DMS53 treated with DMSO at 0.1 percent for 48 hours (cell line): ENCODE results near the gene BAIAP2L1.
A peak's percentile ranks its signal among the peaks of the same experiment; 100 is the strongest.

Experiments
- DNase-seq: peaks from one replicate; lab custom pipeline; 2025; ENCODE audit not compliant: unreplicated experiment; lab: John Stamatoyannopoulos, UW

The BAIAP2L1 gene

DNA sequence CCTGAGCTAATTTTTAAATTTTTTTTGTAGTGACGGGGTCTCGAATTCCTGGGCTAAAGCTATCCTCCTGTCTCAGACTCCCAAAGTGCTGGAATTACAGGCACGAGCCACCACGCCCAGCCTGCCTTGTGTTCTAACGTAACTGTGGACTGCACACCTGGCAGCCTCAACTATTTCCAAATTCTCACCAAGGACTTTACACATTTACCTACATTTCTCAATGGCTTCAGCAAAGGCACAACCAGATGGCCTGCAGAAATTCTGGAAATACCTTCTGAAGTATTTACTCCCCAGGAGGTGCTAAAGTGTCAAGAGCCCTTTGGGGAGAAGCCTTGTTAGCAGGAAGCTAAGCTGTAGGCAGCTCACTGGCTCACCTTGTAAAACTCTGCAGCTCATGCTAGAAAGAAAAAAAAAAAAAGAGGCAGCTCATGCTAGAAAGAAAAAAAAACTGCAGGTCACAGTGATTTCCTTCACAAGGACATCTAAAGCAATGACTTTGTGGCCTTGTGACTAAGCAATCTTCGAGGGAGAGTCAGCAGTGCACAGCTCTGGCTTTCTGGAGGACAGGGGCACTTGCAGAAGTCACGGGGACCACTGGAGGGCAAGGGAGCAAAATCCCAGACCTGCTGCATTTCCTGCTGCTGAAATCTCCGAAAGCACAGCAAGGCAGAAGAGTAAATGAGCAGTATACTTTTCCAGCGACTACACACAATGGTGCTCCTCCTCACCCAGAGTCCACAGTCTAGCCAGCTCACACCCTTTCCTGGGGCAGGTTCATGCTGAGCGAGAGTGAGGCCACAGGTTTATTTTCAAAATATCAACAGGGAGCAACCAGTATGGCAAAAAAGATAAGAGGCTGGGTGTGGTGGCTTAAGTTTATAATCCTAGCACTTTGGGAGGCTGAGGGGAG is 40.4 kb downstream of the BAIAP2L1 start:
- DNase-seq, result no peak

DNA sequence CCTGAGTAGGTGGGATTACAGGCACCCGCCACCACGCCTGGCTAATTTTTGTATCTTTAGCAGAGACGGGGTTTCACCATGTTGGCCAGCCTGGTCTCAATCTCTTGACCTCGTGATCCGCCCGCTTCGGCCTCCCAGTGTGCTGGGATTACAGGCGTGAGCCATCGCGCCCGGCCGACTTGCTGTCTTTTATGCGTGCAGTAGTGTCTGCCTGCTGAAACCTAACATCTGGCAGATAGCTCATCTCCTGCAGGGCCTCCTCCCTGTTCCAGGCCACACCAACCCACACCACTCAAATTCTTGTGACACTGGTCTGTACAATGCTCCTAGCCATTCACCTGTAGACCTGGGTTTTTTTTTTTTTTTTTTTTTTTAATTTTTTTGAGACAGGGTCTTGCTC is 41.5 kb downstream of the BAIAP2L1 start:
- DNase-seq, result no peak

DNA sequence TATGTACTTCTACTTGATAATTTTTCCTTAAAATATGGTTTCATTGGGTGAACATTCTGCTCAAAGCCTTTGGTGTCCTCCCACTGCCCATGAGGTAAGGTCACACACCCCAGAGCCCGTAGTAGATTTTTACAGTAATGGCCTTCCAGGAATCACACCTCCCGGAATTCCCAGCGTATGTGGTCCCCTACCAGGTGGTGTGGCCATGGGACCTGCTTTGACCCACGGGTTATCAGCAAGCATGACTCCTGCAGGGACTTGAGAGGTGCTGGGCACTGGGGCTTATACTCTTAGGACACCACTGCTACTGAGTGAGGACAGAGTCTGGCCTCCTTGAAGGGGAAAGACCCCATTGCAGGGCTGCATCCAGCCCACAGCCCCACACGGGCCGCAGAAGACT is 42.2 kb downstream of the BAIAP2L1 start:
- no peak for DNase-seq

DNA sequence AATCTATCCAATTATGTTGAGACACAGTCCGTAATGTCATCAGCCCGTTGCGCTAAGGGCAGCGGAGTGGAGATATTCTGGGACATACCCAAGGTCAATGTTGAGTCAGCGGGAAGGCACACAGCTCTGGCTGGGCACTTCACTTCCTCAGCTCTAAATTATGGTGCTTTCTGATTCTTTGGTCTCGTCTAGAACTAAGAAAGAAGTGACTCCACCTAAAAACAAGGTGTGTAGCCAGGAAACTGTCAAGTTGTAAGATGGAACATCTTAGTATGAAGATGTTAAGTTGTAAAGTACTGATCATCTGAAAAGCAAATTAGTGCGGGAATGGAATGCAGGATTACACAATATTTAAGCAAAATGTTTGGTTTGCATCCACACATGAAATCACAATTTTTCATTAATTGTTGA is 43.1 kb downstream of the BAIAP2L1 start:
- no peak for DNase-seq

DNA sequence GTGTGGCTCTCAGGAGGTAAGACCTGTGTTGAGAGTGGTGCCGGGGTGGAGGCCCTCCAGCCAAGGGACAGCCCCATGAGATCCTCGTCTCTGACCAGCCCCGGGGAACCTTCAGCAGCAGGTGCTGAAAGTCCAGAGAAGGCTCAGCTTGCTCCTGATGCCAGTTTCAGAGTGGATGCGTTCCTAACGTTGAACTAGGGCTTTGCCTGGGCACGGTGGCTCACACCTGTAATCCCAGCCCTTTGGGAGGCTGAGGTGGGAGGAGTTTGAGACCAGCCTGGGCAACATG is 45.7 kb downstream of the BAIAP2L1 start:
- no peak for DNase-seq

DNA sequence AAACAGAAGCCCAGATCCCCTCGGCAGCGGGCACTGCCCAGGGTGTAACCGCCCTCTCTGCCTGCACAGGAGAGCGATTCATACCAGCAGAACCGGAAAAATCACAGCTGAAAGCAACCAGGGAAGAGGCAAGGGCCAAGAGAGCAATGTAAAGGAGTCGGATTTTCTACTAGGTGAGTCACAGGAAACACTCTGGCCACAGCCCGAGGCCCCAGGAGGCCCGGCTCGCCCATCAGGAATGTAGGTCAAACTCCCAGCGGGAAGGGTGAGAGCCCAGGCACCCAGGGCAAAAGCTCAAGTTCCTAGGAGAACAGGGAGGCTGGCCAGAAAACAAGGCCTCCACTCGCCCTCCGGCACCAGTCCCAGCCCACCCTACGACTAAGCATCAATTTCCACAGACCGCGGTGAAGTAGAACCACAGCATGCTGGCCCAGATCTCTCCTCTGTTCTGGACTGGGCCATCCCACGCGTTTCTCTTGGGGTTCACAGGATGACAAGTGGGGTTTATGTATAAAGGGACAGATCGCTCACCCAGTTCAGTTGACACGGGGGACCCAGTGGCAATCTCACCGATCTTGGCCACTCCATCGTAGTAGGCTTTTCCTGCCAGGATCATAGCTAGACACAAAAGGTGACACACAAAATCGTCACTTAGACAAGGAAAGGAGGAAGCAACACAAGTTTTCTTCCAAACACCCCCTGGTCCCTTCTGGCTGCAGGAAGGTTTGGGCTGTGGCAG is 46.2 kb downstream of the BAIAP2L1 start:
- DNase-seq, result peak; percentile 69

DNA sequence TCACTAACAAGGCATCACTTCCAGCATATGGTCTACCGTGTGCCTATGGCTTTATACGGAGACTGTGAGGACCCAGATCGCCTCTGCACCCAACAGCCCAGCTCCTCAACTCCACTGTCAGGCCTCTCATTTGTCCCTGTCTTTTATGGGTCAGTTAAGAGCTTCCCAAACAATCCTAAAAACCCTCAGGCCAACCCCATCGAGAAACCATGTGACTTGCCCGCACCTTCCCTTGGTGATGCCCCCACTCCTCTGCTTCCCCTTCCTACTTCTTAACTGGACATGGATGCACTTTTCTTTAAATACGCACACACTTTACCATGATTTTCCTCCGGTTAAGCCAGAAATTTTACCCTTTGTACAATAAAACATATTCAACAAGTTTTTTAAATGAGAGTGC is 46.8 kb downstream of the BAIAP2L1 start:
- DNase-seq, result no peak

DNA sequence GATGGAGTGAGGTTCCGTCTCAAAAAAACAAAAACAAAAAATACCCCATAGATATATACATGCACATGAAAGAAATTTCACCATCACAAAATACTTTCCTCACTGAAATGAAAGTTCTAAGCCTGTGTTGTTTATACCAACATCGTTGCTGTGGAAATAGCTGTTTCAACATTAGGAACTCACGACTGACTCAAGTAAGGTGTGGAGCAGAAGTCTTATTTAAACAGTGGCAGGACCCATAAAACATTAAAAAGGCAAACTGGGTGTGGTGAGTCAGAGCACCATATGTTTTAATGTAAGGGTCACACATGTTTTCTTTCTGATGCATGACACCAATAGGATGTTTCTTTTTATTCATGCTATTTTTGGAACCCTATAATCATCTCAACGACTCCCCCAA is 48.3 kb downstream of the BAIAP2L1 start:
- DNase-seq, result peak; percentile 11

DNA sequence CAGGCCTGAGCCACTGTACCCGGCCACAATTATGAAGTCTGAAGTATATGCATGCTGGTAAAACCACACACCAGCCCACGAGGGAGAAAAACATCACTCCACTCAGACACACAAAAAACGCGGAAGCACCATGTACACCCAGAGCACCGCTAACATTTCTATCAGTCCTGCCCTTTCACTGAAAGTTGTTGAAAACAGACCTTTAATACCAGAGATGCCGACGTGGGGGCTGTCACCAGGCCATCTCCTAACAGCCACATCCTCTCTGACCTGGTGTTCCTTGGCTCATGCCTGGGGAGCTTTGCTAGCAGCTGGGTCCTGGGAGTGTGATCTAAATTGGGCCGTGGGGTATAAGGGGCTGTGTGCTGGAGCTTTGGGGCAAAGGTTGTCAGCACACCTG is 49.8 kb downstream of the BAIAP2L1 start:
- DNase-seq, result no peak

DNA sequence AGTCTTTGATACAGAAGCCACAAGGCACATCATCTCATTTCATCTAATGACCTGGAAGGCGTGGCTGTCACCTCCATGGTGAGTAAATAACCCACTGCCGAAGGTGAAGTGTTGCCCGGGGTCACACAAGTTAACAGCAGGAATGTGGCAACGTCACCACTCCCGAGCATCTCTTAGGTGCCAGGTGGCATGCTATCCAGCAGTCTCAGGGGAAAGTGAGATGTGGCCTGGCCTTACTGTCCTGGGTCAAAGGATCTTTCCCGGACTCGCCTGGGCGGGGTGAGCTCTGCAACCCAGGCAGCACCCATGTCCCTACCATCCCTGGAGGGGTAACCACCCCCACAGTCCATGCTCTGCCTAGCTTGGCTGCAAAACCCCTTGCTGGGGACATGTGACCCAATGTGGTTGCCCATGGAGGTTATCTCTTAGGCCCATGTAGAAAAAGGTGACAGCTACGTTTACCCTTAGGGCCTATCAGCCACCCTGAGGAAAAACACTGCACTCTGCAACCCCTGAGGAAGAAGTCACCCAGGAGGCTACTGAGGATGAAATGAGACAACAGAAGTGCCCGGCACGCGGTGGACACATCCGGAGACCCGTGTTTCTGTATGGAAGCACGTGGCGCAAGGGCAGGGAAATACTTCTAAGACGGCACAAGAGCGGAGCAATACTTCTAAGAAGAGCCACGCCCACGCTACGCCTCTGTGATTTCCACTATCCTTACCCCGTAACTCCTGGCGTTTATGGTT is 52.0 kb downstream of the BAIAP2L1 start:
- no peak for DNase-seq

DNA sequence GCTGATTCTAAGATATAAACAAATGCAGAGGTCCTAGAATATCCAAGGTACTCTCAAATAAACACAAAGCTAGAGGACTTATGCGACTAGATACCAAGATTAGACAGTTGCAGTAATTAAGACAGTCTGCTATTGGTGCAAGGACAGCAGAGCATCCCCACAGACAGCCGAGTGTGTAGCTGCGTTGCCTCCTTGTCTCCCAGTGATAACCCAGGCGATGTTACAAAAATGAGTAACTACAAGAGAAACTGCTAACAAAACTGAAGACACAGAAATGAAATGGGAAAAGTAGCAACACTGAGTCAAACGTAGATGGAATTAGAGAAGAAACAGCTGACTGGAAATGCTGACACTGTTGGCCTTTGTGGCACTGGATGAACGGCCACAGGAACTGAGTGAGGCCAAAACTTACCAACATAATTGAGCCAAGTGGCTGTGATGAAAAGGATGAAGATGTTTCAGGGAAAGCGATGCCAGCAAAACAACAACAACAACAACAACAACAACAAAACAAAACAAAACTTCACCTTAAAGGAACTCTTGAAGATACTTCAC is 54.3 kb downstream of the BAIAP2L1 start:
- DNase-seq, result no peak

DNA sequence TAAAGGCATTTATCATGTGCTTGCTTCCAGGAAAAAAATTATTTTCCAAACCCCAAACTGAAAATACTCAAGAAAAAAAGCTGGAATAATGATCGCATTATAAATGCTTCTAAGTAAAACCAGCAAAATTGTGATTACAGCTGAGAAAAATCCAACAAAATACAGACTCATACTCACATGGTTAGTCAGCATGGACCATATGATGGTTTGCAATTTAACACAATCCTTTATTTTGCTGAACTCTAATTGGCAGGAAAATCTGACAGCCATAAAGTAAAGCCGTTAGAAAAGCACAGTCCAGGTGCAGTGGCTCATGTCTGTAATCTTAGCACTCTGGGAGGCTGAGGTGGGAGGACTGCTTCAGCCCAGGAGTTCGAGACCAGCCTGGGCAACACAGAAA is 59.8 kb downstream of the BAIAP2L1 start:
- DNase-seq, result no peak

DNA sequence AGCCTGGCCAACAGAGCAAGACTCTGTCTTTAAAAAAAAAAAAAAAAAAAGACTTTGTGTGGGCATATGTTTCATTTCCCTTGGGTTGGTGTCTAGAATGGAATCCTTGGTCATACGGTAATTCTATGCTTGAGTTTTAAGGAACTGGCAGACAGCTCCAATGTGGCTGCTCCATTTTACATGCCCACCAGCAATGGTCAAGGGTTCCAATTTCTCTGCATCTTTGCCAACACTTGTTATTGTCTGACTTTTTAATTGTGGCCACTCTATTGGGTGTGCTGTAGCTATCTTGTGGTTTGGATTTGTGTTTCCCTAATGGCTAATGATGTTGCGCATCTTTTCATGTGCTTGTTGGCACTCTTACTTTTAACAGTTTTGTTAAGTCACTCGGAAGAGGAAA is 61.8 kb downstream of the BAIAP2L1 start:
- DNase-seq, result no peak

DNA sequence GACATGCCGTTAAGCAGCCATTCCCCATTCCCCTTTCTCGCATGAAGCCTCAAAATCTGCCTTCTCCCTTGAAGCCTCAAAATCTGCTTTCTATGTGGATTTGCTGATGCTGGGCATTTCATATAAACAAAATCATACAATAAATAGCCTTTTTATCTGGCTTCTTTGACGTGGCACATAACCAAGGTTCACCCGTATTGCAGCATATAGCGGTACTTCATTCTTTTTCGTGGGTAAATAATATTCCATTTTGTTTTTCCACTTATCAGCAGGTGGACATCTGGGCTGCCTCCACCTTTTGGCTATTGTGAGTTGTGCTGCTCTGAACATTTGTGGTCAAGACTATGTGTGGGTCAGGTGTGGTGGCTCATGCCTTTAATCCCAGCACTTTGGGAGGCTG is 62.4 kb downstream of the BAIAP2L1 start:
- DNase-seq, result no peak

DNA sequence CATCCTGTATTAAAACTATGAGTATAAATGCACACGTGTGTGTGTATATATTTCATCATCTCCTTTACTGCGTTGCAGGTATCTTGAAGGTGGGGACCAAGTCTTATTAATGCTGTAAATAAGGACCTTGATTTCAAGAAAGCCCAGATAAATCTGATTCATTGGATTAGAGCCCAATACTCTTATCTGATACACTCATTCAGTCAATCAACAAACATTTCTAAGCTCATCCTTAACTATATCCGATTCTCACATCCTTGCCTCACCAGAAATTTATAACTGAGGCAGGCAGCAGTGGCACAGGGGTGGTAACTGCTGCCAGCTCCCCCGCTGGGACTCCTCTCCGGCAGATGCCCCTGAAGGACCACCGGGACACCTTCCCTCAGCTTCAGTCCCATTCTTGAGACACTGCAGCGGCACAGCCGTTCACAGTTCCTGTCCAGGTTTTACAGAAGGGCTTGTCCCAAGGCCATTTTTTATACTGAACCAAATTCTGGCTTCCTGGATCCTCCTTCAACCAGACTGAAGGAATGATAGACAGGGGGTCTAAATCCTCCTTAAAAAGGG is 65.4 kb downstream of the BAIAP2L1 start:
- no peak for DNase-seq

DNA sequence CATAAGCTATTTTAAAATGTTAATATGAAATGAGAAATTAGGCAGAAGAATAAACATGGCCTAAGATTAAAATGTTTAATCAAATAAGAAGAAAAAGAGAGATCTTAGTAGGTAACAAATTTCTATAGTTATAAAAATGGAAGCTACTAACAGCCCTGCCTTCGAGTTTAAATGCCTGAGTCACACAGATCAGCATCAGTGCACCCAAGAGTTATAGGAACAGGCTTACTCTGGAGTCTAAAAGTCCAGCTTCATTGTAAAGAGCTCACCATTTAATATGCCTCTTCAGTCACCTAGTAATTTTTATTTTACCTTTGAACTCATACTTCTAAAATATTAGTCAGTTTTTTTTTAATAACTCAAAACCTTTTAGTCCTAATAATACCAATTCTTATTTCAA is 66.8 kb downstream of the BAIAP2L1 start:
- DNase-seq, result no peak

DNA sequence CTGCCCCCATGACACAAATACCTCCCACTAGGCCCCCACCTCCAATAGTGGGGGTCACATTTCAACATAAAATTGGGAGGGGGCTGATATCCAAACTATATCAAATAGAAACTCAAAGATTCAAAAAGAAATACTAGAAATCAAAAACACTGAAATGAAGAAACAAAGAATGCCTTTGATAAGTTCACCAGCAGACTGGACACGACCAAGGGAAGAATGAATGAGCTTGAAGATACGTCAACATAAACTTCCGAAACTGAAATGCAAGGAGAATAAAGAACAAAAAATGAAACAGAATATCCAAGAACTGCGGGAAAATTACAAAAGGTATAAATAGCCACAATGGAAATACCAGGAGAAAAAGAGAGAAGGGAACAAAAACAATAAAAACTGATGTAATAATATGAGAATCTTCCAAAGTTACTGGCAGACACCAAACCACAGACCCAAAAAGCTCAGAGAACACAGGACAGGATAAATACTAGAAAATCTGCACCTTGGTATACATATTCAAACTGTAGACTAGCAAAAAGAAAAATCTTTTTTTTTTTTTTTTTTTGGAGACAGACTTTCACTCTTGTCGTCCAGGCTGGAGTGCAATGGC is 69.9 kb downstream of the BAIAP2L1 start:
- no peak for DNase-seq

DNA sequence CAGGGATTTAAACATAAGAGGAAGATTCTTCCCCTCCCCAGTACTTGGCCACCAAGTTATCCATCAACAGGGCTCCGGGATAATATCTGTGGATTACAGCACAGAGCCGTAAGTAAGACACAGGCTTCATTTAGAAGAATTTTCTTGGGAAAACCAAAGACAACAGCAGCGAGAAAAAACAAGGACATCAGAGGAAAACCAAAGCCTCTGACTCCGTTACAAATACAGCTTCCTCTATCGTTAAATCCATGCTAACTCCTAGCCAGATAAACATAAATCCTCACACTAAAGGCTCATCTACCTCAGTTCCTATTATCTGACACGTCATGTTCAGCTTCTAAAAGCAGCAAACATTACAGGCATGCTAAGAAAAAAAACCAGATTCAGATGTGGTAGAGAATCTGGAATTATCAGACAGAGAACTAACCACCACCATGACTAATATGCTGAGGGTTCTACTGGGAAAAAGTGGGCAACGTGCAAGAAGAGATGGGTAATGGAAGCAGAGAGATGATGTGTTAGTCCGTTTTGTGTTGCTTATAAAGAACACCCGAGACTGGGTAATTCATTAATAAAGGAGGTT is 71.0 kb downstream of the BAIAP2L1 start:
- no peak for DNase-seq

DNA sequence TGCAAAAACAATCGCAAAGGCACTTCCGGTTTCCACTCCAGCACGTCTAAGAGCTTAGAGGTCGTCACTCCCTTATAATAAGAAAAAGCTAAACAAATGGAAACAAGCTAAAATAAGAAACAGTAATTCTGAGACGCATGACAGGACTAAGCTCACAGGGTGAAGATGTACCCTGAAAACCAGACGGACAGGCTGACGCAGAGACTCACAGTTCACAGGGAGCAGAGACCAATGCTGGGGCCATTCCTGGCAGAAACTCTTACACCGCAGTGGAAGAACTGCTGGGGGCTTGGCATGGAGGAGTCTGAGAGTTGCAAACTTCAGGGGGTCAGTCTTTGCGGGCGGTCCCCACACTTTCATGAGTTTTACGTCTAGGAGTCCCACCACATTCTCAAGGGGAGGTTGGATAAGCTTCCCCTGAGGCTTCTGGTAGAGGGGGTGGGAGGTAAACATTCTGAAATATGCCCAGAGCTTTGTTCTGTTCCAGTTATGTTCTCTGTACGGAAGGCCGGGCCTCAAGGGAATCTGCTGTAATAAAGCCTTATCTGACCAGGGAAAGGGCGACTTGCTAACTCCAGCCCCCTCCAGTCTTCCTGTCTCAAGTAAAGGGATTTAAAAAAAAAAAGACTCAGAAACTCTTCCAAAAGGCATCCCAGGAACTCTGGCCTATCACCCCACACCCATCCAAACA is 71.6 kb downstream of the BAIAP2L1 start:
- no peak for DNase-seq

DNA sequence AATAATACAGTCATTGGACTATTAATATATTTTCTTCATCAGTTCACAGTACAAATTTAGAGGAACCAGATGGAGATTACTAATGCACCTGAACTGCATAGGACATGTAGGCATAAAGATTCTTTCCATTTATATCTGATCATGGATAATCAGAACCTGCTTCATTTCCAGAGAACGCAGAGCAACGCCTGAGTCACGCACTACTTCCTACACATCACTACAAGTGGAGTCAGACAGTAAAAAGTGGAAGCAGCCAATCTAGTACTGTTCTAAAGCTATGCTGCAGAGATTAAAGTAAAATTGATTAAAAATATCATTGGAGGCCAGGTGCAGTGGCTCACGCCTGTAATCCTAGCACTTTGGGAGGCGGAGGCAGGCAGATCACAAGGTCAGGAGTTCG is 76.1 kb downstream of the BAIAP2L1 start:
- no peak for DNase-seq
